K562 (cell line): ENCODE measurements around the gene METAP1D. TPM values are rescaled to one million over a fixed set of nuclear protein-coding genes. Genes with fewer than 3 reads are reported as not detected.

Experiments
- CREBBP ChIP-seq: IDR thresholded peaks from one replicate; pipeline ENCODE4 v1.6.1; 2012; ENCODE audit warnings: low read depth, mild to moderate bottlenecking, control low read depth, inconsistent platforms, low read length
- CTBP1 ChIP-seq: fragments of 450-650 bp; IDR thresholded peaks from 2 replicates; pipeline ENCODE4 v1.6.1; 2016; ENCODE audit warnings: borderline replicate concordance
- FOXP1 ChIP-seq: sonication (generic); formaldehyde crosslinking; IDR thresholded peaks from 2 replicates; pipeline ENCODE4 v1.8.0; 2022; ENCODE audit warnings: mild to moderate bottlenecking, missing genetic modification reagents
- HLTF ChIP-seq: fragments of 450-650 bp; IDR thresholded peaks from 2 replicates; pipeline ENCODE4 v1.6.1; 2016
- MTA1 ChIP-seq: fragments of 450-650 bp; IDR thresholded peaks from 2 replicates; pipeline ENCODE4 v1.6.1; 2017; ENCODE audit warnings: borderline replicate concordance
- NCOR1 ChIP-seq: fragments of 450-650 bp; IDR thresholded peaks from 2 replicates; pipeline ENCODE4 v1.6.1; 2016; ENCODE audit warnings: mild to moderate bottlenecking, moderate library complexity
- NFIC ChIP-seq: fragments of 450-650 bp; IDR thresholded peaks from 2 replicates; pipeline ENCODE4 v1.6.1; 2017; ENCODE audit warnings: mild to moderate bottlenecking, inconsistent platforms
- POLR2H ChIP-seq: IDR thresholded peaks from 2 replicates; pipeline ENCODE4 v1.6.1; 2016; ENCODE audit warnings: missing genetic modification characterization, low read depth, mild to moderate bottlenecking, control low read depth, missing compliant biosample characterization, moderate library complexity
- SRSF7 ChIP-seq: fragments of 200-400 bp; formaldehyde crosslinking; optimal IDR thresholded peaks from 2 replicates; pipeline ENCODE3; 2017; ENCODE audit warnings: mild to moderate bottlenecking, low read depth, low read length
- ZKSCAN1 ChIP-seq: fragments of 150-350 bp; IDR thresholded peaks from 2 replicates; pipeline ENCODE4 v1.6.1; 2016; ENCODE audit warnings: low read depth, low read length
- ZNF239 ChIP-seq: fragments of 250-450 bp; sonication (Bioruptor Pico); IDR thresholded peaks from 2 replicates; pipeline ENCODE4 v1.4.0; 2020; ENCODE audit warnings: mild to moderate bottlenecking
- ZNF316 ChIP-seq: fragments of 450-650 bp; IDR thresholded peaks from 2 replicates; pipeline ENCODE4 v1.6.1; 2016
- ZNF384 ChIP-seq: IDR thresholded peaks from 2 replicates; pipeline ENCODE4 v1.6.1; 2012; ENCODE audit warnings: low read depth, low read length, improper control_type of control experiment
- ZNF75A ChIP-seq: fragments of 450-650 bp; formaldehyde crosslinking; IDR thresholded peaks from 2 replicates; pipeline ENCODE4 v1.4.0; 2020; ENCODE audit warnings: mild to moderate bottlenecking
- ZNF780A ChIP-seq: fragments of 250-450 bp; sonication (Bioruptor Pico); IDR thresholded peaks from 2 replicates; pipeline ENCODE4 v1.5.0; 2021; ENCODE audit warnings: mild to moderate bottlenecking
- ZSCAN32 ChIP-seq: fragments of 450-650 bp; formaldehyde crosslinking; IDR thresholded peaks from 2 replicates; pipeline ENCODE4 v1.4.0; 2020; ENCODE audit warnings: mild to moderate bottlenecking, moderate library complexity
- polyA plus RNA-seq, 8 experiments: library from polyadenylated mRNA; depleted of rRNA in 4 of 8; stranded (reverse) in 5 of 8; unstranded in 3 of 8; fragments of >200 nt; fragmentation: Nextera tagmentation in 2 of 8; fragmentation: Illumina TruSeq in 1 of 8; extraction: Ambion mirVana in 2 of 8; extraction: Trizol in 1 of 8; gene quantifications; 2 replicates each; pipeline versions ENCODE4 v1.2.1 to v1.2.3, GENCODE V29; 2011 to 2014; ENCODE audit warnings: inconsistent platforms in 1 of 8, missing spikeins in 1 of 8
- total RNA-seq, 7 experiments: library from RNA; depleted of rRNA in 6 of 7; stranded (reverse); fragments of >200 nt in 6 of 7; fragmentation: Illumina TruSeq in 2 of 7; extraction: Trizol in 2 of 7; gene quantifications; 2 replicates each; pipeline versions ENCODE4 v1.2.1 to v1.2.3, GENCODE V29; 2011 to 2021; ENCODE audit warnings: low replicate concordance in 1 of 7
- TF ChIP-seq, protein P1 (sequence below): fragments of 450-650 bp; IDR thresholded peaks from 2 replicates; pipeline ENCODE4 v1.6.1; 2016
- TF ChIP-seq, protein P2 (sequence below): IDR thresholded peaks from 2 replicates; pipeline ENCODE4 v1.6.1; 2011; ENCODE audit not compliant: insufficient read length; ENCODE audit errors: extremely low read depth
- TF ChIP-seq, protein P3 (sequence below): fragments of 450-650 bp; IDR thresholded peaks from 2 replicates; pipeline ENCODE4 v1.6.1; 2016; ENCODE audit warnings: missing biosample characterization, missing genetic modification characterization
- TF ChIP-seq, protein P4 (sequence below): fragments of 250-450 bp; sonication (Bioruptor Pico); IDR thresholded peaks from 2 replicates; pipeline ENCODE4 v1.4.0; 2020
- TF ChIP-seq, protein P5 (sequence below): fragments of 450-650 bp; IDR thresholded peaks from 2 replicates; pipeline ENCODE4 v1.6.1; 2016; ENCODE audit warnings: antibody characterized with exemption
- TF ChIP-seq, protein P6 (sequence below): sonication (generic); formaldehyde crosslinking; IDR thresholded peaks from 2 replicates; pipeline ENCODE4 v1.8.1; 2022; ENCODE audit warnings: missing genetic modification reagents

Gene METAP1D
- total and polyA plus RNA-seq, 9 of the 15 experiments (the other 6 are each of a cell fraction or from before 2014, with no cell fraction given): 8.0 to 23.4 (median 15.7) TPM

DNA sequence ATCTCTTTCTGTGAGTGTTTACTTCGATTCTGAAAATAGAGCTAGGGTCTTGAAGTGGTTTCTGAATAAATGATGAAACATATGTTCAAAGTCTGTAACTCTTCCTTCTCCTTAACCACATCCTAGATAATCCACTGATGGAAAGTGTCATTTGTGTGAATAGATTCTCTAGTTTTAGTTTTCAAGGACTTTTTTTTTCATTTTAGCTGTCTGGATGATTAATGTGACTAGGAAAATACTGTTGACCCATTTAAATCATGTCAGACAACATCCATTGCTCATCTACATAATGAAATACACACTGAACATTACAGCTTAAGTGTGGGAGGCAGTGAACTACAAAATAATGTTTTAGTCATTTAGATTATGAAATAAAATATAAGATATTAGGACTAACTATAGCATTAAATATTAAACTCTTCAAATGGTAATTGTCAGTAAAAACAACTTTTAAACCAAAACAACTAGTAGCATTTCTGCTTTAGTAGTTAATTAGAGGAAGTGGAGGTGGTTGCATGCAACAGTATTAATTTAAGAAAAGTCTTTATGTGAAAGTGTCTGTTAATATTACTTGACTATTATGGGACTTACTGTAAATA lies 46.4 kb downstream of the METAP1D start (continued):
- TF ChIP-seq ZSCAN32 (CRISPR knock-in tag): peak; percentile 86
- TF ChIP-seq ZNF780A: no peak
- TF ChIP-seq ZKSCAN1: no peak
- no peak for TF ChIP-seq HLTF
- peak; percentile 59 for TF ChIP-seq NCOR1
- TF ChIP-seq SRSF7: no peak
- TF ChIP-seq, protein P1, sequence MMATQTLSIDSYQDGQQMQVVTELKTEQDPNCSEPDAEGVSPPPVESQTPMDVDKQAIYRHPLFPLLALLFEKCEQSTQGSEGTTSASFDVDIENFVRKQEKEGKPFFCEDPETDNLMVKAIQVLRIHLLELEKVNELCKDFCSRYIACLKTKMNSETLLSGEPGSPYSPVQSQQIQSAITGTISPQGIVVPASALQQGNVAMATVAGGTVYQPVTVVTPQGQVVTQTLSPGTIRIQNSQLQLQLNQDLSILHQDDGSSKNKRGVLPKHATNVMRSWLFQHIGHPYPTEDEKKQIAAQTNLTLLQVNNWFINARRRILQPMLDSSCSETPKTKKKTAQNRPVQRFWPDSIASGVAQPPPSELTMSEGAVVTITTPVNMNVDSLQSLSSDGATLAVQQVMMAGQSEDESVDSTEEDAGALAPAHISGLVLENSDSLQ: peak; percentile 98
- TF ChIP-seq CREBBP: no peak
- peak; percentile 85 for TF ChIP-seq POLR2H (tag)
- no peak for TF ChIP-seq NFIC
- TF ChIP-seq, protein P2, sequence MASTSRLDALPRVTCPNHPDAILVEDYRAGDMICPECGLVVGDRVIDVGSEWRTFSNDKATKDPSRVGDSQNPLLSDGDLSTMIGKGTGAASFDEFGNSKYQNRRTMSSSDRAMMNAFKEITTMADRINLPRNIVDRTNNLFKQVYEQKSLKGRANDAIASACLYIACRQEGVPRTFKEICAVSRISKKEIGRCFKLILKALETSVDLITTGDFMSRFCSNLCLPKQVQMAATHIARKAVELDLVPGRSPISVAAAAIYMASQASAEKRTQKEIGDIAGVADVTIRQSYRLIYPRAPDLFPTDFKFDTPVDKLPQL: no peak
- TF ChIP-seq, protein P3, sequence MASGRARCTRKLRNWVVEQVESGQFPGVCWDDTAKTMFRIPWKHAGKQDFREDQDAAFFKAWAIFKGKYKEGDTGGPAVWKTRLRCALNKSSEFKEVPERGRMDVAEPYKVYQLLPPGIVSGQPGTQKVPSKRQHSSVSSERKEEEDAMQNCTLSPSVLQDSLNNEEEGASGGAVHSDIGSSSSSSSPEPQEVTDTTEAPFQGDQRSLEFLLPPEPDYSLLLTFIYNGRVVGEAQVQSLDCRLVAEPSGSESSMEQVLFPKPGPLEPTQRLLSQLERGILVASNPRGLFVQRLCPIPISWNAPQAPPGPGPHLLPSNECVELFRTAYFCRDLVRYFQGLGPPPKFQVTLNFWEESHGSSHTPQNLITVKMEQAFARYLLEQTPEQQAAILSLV (tag): peak; percentile 65; the same call in 1 of the 2 replicates
- TF ChIP-seq ZNF384: peak; percentile 97
- no peak for TF ChIP-seq FOXP1
- TF ChIP-seq ZNF239 (CRISPR knock-in tag): no peak; the same call in 1 of the 2 replicates
- peak; percentile 63; the same call in 1 of the 2 replicates for TF ChIP-seq CTBP1
- TF ChIP-seq, protein P4, sequence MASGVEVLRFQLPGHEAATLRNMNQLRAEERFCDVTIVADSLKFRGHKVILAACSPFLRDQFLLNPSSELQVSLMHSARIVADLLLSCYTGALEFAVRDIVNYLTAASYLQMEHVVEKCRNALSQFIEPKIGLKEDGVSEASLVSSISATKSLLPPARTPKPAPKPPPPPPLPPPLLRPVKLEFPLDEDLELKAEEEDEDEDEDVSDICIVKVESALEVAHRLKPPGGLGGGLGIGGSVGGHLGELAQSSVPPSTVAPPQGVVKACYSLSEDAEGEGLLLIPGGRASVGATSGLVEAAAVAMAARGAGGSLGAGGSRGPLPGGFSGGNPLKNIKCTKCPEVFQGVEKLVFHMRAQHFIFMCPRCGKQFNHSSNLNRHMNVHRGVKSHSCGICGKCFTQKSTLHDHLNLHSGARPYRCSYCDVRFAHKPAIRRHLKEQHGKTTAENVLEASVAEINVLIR (CRISPR knock-in tag): no peak; the same call in 1 of the 2 replicates
- no peak for TF ChIP-seq ZNF316
- peak; percentile 53; the same call in 1 of the 2 replicates for TF ChIP-seq MTA1
- TF ChIP-seq, protein P5, sequence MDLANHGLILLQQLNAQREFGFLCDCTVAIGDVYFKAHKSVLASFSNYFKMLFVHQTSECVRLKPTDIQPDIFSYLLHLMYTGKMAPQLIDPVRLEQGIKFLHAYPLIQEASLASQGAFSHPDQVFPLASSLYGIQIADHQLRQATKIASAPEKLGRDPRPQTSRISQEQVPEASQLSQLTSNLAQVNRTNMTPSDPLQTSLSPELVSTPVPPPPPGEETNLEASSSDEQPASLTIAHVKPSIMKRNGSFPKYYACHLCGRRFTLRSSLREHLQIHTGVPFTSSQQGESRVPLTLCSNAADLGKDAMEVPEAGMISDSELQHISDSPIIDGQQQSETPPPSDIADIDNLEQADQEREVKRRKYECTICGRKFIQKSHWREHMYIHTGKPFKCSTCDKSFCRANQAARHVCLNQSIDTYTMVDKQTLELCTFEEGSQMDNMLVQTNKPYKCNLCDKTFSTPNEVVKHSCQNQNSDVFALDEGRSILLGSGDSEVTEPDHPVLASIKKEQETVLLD: no peak
- TF ChIP-seq, protein P6, sequence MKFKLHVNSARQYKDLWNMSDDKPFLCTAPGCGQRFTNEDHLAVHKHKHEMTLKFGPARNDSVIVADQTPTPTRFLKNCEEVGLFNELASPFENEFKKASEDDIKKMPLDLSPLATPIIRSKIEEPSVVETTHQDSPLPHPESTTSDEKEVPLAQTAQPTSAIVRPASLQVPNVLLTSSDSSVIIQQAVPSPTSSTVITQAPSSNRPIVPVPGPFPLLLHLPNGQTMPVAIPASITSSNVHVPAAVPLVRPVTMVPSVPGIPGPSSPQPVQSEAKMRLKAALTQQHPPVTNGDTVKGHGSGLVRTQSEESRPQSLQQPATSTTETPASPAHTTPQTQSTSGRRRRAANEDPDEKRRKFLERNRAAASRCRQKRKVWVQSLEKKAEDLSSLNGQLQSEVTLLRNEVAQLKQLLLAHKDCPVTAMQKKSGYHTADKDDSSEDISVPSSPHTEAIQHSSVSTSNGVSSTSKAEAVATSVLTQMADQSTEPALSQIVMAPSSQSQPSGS: no peak
- 0 out of 2 replicates have a peak, but pooled peaks have one; percentile 63 for TF ChIP-seq ZNF75A
